IMR-90 (cell line): ENCODE data around the gene RNF186. TPM values are rescaled to one million over a fixed set of nuclear protein-coding genes. Genes with fewer than 3 reads are reported as not detected.

Experiments
- ATAC-seq: fragments of 200-7000 bp; cut with Tn5 transposase; 2 replicates; pipeline ENCODE4 v1.9.1; 2020; ENCODE audit warnings: low read depth, mild to moderate bottlenecking, moderate library complexity
- BruUV-seq: library from RNA; stranded (reverse); fragments of 400-500 nt; replicated peaks from 2 replicates; lab custom pipeline; 2021; lab: Mats Ljungman, UMichigan
- CTCF ChIA-PET: fragments of 300-600 bp; formaldehyde crosslinking; extraction: SDS; loops from one replicate; lab custom pipeline; 2021; ENCODE audit warnings: antibody characterized with exemption; lab: Yijun Ruan, JAX
- POLR2A ChIA-PET: fragments of 300-600 bp; sonication (Branson Sonifier 250); formaldehyde crosslinking; loops from one replicate; lab custom pipeline; 2022; ENCODE audit warnings: antibody characterized with exemption; ENCODE audit not compliant: unreplicated experiment; lab: Charles Lee
- DNase-seq: peaks from one replicate; pipeline ENCODE4 v3.0.0; 2013
- H2AFZ ChIP-seq: replicated peaks from 2 replicates; pipeline ENCODE3; 2013; ENCODE audit warnings: low read length, mild to moderate bottlenecking; ENCODE audit not compliant: poor library complexity
- H2AK5ac ChIP-seq: 2 replicates; pipeline ENCODE4 v1.6.1; 2013; ENCODE audit warnings: low read depth, low read length, inconsistent platforms
- H2AK9ac ChIP-seq: replicated peaks from 2 replicates; pipeline ENCODE3; 2013; ENCODE audit warnings: mild to moderate bottlenecking, low read depth, low read length, moderate library complexity; ENCODE audit not compliant: poor library complexity
- H2BK120ac ChIP-seq: 2 replicates; pipeline ENCODE4 v1.6.1; 2013; ENCODE audit warnings: low read depth, low read length, inconsistent platforms
- H2BK15ac ChIP-seq: 3 replicates; pipeline ENCODE4 v1.6.1; 2013; ENCODE audit warnings: low read depth, low read length, inconsistent platforms
- H2BK20ac ChIP-seq: 2 replicates; pipeline ENCODE4 v1.6.1; 2013; ENCODE audit warnings: low read depth, mild to moderate bottlenecking, inconsistent platforms, low read length, moderate library complexity
- H2BK5ac ChIP-seq: 2 replicates; pipeline ENCODE4 v1.6.1; 2013; ENCODE audit warnings: mild to moderate bottlenecking, low read depth, low read length, inconsistent platforms; ENCODE audit not compliant: poor library complexity, severe bottlenecking
- H3K14ac ChIP-seq: replicated peaks from 2 replicates; pipeline ENCODE4 v1.6.1; 2013; ENCODE audit warnings: low read depth, low read length, inconsistent platforms
- H3K18ac ChIP-seq: 2 replicates; pipeline ENCODE4 v1.6.1; 2013; ENCODE audit warnings: low read depth, low read length, control low read depth
- H3K23ac ChIP-seq: 2 replicates; pipeline ENCODE4 v1.6.1; 2013; ENCODE audit warnings: low read depth, low read length, inconsistent platforms
- H3K27ac ChIP-seq: 2 replicates; pipeline ENCODE4 v1.5.1; 2013; ENCODE audit warnings: mild to moderate bottlenecking, control low read depth, low read length; ENCODE audit not compliant: insufficient read depth
- H3K27me3 ChIP-seq: 2 replicates; pipeline ENCODE4 v1.6.1; 2013; ENCODE audit warnings: low read length; ENCODE audit not compliant: control insufficient read depth, insufficient read depth
- H3K36me3 ChIP-seq: 2 replicates; pipeline ENCODE4 v1.6.1; 2013; ENCODE audit warnings: low read length, mixed read lengths; ENCODE audit not compliant: control insufficient read depth, insufficient read depth
- H3K4ac ChIP-seq: 2 replicates; pipeline ENCODE4 v1.6.1; 2013; ENCODE audit warnings: low read depth, low read length, inconsistent platforms
- H3K4me1 ChIP-seq: 2 replicates; pipeline ENCODE4 v1.6.1; 2013; ENCODE audit warnings: low read length, mixed read lengths; ENCODE audit not compliant: control insufficient read depth, insufficient read depth
- H3K4me2 ChIP-seq: 2 replicates; pipeline ENCODE4 v1.6.1; 2013; ENCODE audit warnings: low read depth, mild to moderate bottlenecking, control low read depth, low read length, moderate library complexity
- H3K4me3 ChIP-seq: 2 replicates; pipeline ENCODE4 v1.5.1; 2013; ENCODE audit warnings: low read depth, mild to moderate bottlenecking, control low read depth, low read length, moderate library complexity; ENCODE audit not compliant: insufficient read depth
- H3K56ac ChIP-seq: 2 replicates; pipeline ENCODE4 v1.6.1; 2013; ENCODE audit warnings: low read length, inconsistent platforms; ENCODE audit not compliant: insufficient read depth; ENCODE audit errors: extremely low read depth
- H3K79me1 ChIP-seq, 2 experiments: 2 replicates each; pipeline ENCODE4 v1.6.1; 2013; ENCODE audit warnings: low read length in 2 of 2, inconsistent platforms in 1 of 2, low read depth in 1 of 2
- H3K9ac ChIP-seq: 2 replicates; pipeline ENCODE4 v1.6.1; 2013; ENCODE audit warnings: low read depth, low read length, control low read depth
- H3K9me1 ChIP-seq: 2 replicates; pipeline ENCODE4 v1.6.1; 2013; ENCODE audit warnings: low read length, inconsistent platforms; ENCODE audit not compliant: insufficient read depth
- H3K9me3 ChIP-seq: 2 replicates; pipeline ENCODE4 v1.6.1; 2013; ENCODE audit warnings: low read length; ENCODE audit not compliant: control insufficient read depth, insufficient read depth
- H4K20me1 ChIP-seq: 2 replicates; pipeline ENCODE4 v1.6.1; 2013; ENCODE audit warnings: low read length, inconsistent platforms; ENCODE audit not compliant: insufficient read depth
- H4K5ac ChIP-seq: 2 replicates; pipeline ENCODE4 v1.6.1; 2013; ENCODE audit warnings: mild to moderate bottlenecking, low read depth, low read length, control low read depth
- H4K8ac ChIP-seq, 2 experiments: 2 replicates each; pipeline ENCODE4 v1.6.1; 2013; ENCODE audit warnings: low read depth in 2 of 2, low read length in 2 of 2, control low read depth in 1 of 2, inconsistent platforms in 1 of 2
- H4K91ac ChIP-seq: 2 replicates; pipeline ENCODE4 v1.6.1; 2013; ENCODE audit warnings: low read depth, low read length, inconsistent platforms; ENCODE audit not compliant: insufficient read depth
- CHD1 ChIP-seq: IDR thresholded peaks from 2 replicates; pipeline ENCODE4 v1.6.1; 2012; ENCODE audit warnings: low read depth, low read length, improper control_type of control experiment
- MAFK ChIP-seq: IDR thresholded peaks from 2 replicates; pipeline ENCODE4 v1.6.1; 2012; ENCODE audit warnings: low read depth, low read length, improper control_type of control experiment
- MAZ ChIP-seq: IDR thresholded peaks from 2 replicates; pipeline ENCODE4 v1.6.1; 2012; ENCODE audit warnings: low read depth, mild to moderate bottlenecking, low read length, improper control_type of control experiment, moderate library complexity, borderline replicate concordance
- NFE2L2 ChIP-seq: fragments of 150-350 bp; IDR thresholded peaks from 2 replicates; pipeline ENCODE4 v1.6.1; 2016; ENCODE audit warnings: low read depth, mild to moderate bottlenecking, low read length
- POLR2A ChIP-seq: IDR thresholded peaks from 2 replicates; pipeline ENCODE4 v1.6.1; 2012; ENCODE audit warnings: mild to moderate bottlenecking, low read depth, low read length
- RAD21 ChIP-seq: IDR thresholded peaks from 2 replicates; pipeline ENCODE4 v1.6.1; 2012; ENCODE audit warnings: low read length, improper control_type of control experiment
- SMC3 ChIP-seq: fragments of 150-350 bp; IDR thresholded peaks from 2 replicates; pipeline ENCODE4 v1.6.1; 2016; ENCODE audit warnings: low read depth, mild to moderate bottlenecking, antibody characterized with exemption, low read length, moderate library complexity
- WGBS, 2 experiments: methylation state at CpG; one replicate each; pipeline versions ENCODE4 v1.1.5 to v1.1.7; 2013; ENCODE audit warnings: missing lambda C conversion rate in 2 of 2; ENCODE audit not compliant: insufficient read length in 1 of 2; ENCODE audit errors: extremely low coverage in 2 of 2; 5-methylcytosine and 5-hydroxymethylcytosine counted together
- dilution Hi-C: fragments of 300-500 bp; cut with HindIII; formaldehyde crosslinking; loops from one replicate; pipeline ENCODE4 v1.14.3; 2018; ENCODE audit warnings: low sequenced_read_pairs; ENCODE audit not compliant: unreplicated experiment
- in situ Hi-C: fragments of 300-500 bp; cut with MboI; formaldehyde crosslinking; loops from 3 replicates; pipeline ENCODE4 v1.14.3; 2019; ENCODE audit warnings: low sequenced_read_pairs, inconsistent platforms, mixed read lengths
- intact Hi-C: fragments of 100-400 bp; cut with micrococcal nuclease; formaldehyde crosslinking; loops from 2 replicates; pipeline ENCODE4 v1.10.0; 2022
- polyA plus RNA-seq, 3 experiments: library from polyadenylated mRNA; depleted of rRNA; stranded (reverse); fragments of >200 nt; gene quantifications; 2 replicates each; pipeline ENCODE4 v1.2.3, GENCODE V29; 2012; ENCODE audit warnings: low replicate concordance in 1 of 3
- total RNA-seq: library from RNA; depleted of rRNA; stranded (reverse); fragments of >200 nt; gene quantifications from 2 replicates; pipeline ENCODE4 v1.2.3, GENCODE V29; 2012

The RNF186 gene
- total and polyA plus RNA-seq, 2 of the 4 experiments (the other 2 are of a cell fraction): not detected

DNA sequence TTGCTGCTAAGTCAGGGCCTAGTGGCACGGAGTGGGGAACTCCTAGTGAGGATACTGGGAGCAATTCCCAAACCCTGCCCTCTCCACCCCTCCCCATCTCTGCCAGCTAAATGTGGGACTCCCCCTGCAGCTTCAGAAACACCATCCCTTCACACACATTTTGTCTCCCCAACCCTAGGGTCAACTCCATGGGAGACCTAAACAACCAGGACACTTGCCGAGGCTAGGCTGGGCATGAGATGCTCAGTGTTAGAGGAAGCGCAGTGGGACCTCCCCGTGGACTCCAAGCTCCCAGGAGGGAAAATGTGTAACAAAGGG, 1.5 kb downstream of the RNF186 start:
- intact Hi-C loops: no loop called here

More for the DNA sequence above, 1.5 kb downstream of the RNF186 start:
- no peak overlapping the region for H4K5ac ChIP-seq
- no peak overlapping the region for H3K56ac ChIP-seq
- no peak overlapping the region for H2BK20ac ChIP-seq
- TF ChIP-seq MAZ: no peak
- no peak for TF ChIP-seq CHD1
- no peak for TF ChIP-seq MAFK
- no peak for TF ChIP-seq NFE2L2
- TF ChIP-seq RAD21: no peak
- TF ChIP-seq SMC3: no peak
- TF ChIP-seq POLR2A: no peak
- no peak overlapping the region for H2AK9ac ChIP-seq
- H2BK15ac ChIP-seq: no peak overlapping the region
- H4K8ac ChIP-seq: no peak overlapping the region
- DNase-seq (no peak), ATAC-seq (no peak)
- no peak overlapping the region for H2AFZ ChIP-seq
- H4K91ac ChIP-seq: no peak overlapping the region
- H3K4ac ChIP-seq: no peak overlapping the region
- POLR2A ChIA-PET: no interaction called here
- no TSS peak for BruUV-seq
- 0 out of 2 replicates have a peak, but pooled peaks cover 3% of the 10 kb centered on the region for H4K20me1 ChIP-seq
- no peak overlapping the region for H3K18ac ChIP-seq
- dilution Hi-C loops: no loop called here
- H2AK5ac ChIP-seq: no peak overlapping the region
- H3K9me1 ChIP-seq: no peaks in the 10 kb centered on the region
- H3K9me3 ChIP-seq: no peaks in the 10 kb centered on the region
- no peak overlapping the region for H2BK120ac ChIP-seq
- H3K9ac ChIP-seq: no peak overlapping the region
- H3K14ac ChIP-seq: no peak overlapping the region
- no peak overlapping the region for H3K4me2 ChIP-seq
- H3K4me3 ChIP-seq: no peak overlapping the region
- H3K79me1 ChIP-seq: no peaks in the 10 kb centered on the region
- no peak overlapping the region for H3K23ac ChIP-seq
- no peaks in the 10 kb centered on the region for H3K4me1 ChIP-seq
- CTCF ChIA-PET: no interaction called here
- no peak overlapping the region for H3K27ac ChIP-seq
- H2BK5ac ChIP-seq: no peak overlapping the region
- H3K36me3 ChIP-seq: no peaks in the 10 kb centered on the region
- WGBS, 2 experiments: no CpG with 5 or more reads among the region's 4 CpGs
- in situ Hi-C loops: no loop called here
- peaks cover 20% of the 10 kb centered on the region for H3K27me3 ChIP-seq
